Measurements from ENCODE around the gene TOM1L2.

DNA sequence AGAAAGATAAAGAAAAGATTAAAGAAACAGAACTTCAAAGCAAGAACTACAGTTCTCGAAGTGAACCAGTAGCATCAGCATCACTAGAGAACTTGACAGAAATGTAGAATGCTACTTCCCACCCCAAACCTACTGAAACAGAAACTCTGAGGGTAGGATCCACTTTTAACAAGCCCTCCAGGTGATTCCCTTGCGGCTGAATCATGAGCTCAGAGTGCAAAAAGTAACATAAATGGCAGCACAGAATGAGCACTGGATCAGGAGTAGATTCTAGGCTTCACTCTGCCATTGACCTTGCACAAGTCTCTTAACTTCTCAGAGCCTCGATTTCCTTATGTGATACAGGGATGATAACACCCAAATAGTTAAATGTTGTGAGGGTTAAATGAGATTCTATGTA lies 5.8 kb downstream of the TOM1L2 start:
- TF ChIP-seq, protein P1, sequence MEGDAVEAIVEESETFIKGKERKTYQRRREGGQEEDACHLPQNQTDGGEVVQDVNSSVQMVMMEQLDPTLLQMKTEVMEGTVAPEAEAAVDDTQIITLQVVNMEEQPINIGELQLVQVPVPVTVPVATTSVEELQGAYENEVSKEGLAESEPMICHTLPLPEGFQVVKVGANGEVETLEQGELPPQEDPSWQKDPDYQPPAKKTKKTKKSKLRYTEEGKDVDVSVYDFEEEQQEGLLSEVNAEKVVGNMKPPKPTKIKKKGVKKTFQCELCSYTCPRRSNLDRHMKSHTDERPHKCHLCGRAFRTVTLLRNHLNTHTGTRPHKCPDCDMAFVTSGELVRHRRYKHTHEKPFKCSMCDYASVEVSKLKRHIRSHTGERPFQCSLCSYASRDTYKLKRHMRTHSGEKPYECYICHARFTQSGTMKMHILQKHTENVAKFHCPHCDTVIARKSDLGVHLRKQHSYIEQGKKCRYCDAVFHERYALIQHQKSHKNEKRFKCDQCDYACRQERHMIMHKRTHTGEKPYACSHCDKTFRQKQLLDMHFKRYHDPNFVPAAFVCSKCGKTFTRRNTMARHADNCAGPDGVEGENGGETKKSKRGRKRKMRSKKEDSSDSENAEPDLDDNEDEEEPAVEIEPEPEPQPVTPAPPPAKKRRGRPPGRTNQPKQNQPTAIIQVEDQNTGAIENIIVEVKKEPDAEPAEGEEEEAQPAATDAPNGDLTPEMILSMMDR (IDR thresholded peaks at IDR 0.05): no peak
- TF ChIP-seq POLR2A (IDR thresholded peaks at IDR 0.05) (no peak), POLR2AphosphoS5 (IDR thresholded peaks at IDR 0.05) (no peak)

All from breast epithelium (tissue), 3 donors.